Stimulated activated CD8-positive, alpha-beta memory T cell treated with anti-CD3 and anti-CD28 coated beads, Interleukin-4, amount 100 ng/mL, for 4 hours (primary cell): ENCODE results near the gene CYSRT1.
A peak's percentile ranks its signal among the peaks of the same experiment; 100 is the strongest.
"Not testable (repeated sequence)": the region's sequence is repeated elsewhere in the genome, so short reads cannot be mapped to it uniquely, and the experiment has no call there.

ENCODE experiments used
- DNase-seq, 2 donors: peaks; one replicate each; pipeline ENCODE4 v3.0.0-alpha.2; 2020; ENCODE audit warnings: low read depth in 2 of 2, low spot score in 1 of 2

Gene CYSRT1

DNA sequence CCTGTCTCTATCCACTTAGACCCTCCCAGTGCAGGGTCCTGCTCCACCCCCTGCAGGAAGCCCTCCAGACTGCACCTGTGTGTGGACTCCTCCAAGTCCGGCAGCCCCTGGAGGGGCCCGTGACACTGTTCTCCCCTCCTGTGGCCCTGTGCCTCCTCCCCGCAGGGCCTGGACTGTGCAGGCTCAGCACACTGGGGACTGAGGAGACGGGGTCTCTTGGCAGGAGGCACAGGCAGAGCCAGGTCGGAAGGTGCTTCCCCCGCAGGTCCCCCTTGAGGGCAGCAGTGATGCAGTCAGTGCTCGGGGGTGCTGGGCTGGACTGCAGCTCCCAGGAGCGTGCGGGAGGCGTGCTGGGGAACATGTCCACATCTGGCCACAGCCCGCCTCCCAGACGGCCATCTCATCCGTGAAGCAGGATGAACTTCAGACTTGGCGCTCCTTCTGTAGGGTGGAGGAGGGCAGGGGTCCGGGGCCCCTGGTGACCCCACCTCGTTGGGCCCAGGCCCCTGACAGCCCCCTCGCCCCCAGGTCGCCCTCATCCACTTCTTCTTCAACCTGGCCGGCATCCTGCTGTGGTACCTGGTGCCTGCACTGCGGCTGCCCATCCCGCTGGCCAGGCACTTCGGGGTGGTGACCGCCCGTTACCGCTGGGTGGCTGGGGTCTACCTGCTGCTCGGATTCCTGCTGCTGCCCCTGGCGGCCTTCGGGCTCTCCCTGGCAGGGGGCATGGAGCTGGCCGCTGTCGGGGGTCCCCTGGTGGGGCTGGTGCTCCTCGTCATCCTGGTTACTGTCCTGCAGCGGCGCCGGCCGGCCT lies 10.7 kb downstream of the CYSRT1 start:
- no peak for DNase-seq

DNA sequence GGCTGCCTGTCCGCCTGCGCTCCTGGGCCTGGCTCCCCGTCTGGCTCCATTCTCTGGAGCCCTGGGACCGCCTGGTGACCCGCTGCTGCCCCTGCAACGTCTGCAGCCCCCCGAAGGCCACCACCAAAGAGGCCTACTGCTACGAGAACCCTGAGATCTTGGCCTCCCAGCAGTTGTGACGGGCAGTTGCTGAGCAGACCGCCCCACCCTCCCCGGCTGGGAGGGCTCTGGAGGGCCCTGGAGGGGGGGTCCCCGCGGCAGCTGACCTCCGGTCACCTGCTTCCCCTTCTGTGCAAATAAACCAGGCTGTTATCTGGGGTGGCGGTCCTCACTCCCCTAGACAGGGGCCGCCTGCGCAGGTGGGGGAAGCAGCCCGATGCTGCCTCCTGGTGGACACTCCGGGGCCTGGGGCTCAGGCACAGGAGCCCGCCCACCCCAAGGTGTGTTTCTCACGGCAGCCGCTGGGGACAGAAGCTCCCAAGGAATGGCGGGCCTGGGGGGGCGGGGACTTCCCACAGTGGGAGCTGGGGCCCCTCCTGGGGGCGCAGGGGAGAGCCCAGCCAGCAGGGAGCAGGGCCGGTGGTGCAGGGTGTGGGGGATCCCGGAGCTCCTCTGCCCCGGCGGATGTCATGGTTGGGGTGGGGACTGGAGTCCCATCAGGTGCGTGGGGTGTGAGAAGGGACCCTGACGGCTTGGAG lies 11.4 kb downstream of the CYSRT1 start:
- DNase-seq: peak; percentile 78 to 79

DNA sequence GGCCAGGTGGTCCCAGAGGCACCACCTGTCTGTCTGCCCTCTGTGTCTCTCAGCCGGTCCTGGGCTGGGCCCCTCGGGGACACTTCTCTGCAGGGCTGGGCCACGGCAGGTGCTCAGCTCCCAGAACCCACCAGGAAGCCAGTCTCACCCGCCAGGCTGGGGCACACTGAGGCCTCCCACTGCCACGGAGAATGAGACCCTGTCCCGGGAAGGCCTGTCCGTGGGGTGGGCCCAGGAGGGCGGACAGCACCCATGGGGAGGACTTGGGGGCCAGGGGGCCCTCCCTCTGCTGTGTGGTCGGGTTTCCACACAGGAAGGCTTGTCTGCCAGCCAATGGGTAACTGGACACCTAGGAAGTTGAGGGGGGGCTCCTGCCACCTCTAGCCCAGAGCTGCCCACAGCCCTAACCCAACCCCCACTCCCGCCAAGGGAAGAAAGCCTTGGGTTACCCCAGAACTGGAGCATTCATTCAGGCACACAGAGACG lies 12.0 kb downstream of the CYSRT1 start:
- DNase-seq: no peak

GRCh38 chr9:137237759-137238726 lies 13.1 kb downstream of the CYSRT1 start:
- no peak for DNase-seq

- not testable (repeated sequence) for DNase-seq
These were observed 14.7 kb downstream of the CYSRT1 start for GRCh38 chr9:137239541-137240200.

GRCh38 chr9:137240318-137240840 lies 15.4 kb downstream of the CYSRT1 start:
- DNase-seq: peak; percentile 46 to 58

GRCh38 chr9:137240841-137241489 lies 16.0 kb downstream of the CYSRT1 start, which contains the start of gene TUBB4B:
Gene TUBB4B (plus strand): TSS chr9:137241287. CDS start chr9:137241361, 74 bp downstream.
- DNase-seq: peak; percentile 94 to 96

GRCh38 chr9:137241490-137242268 lies 16.7 kb downstream of the CYSRT1 start:
- DNase-seq: peak; percentile 41 to 66

DNA sequence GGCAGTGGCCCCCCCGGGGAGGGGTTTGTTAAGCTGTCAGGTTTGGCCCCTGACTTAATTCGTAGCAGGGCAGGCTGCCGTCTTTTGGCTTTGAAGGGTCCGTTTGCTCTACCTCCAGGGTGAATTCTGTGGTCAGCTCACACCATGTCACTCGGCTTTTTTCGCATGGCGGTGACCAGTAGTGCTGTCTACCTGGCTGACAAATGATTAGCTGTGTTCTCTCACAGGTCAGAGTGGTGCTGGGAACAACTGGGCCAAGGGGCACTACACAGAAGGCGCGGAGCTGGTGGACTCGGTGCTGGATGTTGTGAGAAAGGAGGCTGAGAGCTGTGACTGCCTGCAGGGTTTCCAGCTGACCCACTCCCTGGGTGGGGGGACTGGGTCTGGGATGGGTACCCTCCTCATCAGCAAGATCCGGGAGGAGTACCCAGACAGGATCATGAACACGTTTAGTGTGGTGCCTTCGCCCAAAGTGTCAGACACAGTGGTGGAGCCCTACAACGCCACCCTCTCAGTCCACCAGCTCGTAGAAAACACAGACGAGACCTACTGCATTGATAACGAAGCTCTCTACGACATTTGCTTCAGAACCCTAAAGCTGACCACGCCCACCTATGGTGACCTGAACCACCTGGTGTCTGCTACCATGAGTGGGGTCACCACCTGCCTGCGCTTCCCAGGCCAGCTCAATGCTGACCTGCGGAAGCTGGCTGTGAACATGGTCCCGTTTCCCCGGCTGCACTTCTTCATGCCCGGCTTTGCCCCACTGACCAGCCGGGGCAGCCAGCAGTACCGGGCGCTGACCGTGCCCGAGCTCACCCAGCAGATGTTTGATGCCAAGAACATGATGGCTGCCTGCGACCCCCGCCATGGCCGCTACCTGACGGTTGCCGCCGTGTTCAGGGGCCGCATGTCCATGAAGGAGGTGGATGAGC lies 17.6 kb downstream of the CYSRT1 start:
- DNase-seq: no peak

DNA sequence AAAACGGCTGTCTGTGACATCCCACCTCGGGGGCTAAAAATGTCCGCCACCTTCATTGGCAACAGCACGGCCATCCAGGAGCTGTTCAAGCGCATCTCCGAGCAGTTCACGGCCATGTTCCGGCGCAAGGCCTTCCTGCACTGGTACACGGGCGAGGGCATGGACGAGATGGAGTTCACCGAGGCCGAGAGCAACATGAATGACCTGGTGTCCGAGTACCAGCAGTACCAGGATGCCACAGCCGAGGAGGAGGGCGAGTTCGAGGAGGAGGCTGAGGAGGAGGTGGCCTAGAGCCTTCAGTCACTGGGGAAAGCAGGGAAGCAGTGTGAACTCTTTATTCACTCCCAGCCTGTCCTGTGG lies 18.3 kb downstream of the CYSRT1 start:
- not testable (repeated sequence) for DNase-seq

DNA sequence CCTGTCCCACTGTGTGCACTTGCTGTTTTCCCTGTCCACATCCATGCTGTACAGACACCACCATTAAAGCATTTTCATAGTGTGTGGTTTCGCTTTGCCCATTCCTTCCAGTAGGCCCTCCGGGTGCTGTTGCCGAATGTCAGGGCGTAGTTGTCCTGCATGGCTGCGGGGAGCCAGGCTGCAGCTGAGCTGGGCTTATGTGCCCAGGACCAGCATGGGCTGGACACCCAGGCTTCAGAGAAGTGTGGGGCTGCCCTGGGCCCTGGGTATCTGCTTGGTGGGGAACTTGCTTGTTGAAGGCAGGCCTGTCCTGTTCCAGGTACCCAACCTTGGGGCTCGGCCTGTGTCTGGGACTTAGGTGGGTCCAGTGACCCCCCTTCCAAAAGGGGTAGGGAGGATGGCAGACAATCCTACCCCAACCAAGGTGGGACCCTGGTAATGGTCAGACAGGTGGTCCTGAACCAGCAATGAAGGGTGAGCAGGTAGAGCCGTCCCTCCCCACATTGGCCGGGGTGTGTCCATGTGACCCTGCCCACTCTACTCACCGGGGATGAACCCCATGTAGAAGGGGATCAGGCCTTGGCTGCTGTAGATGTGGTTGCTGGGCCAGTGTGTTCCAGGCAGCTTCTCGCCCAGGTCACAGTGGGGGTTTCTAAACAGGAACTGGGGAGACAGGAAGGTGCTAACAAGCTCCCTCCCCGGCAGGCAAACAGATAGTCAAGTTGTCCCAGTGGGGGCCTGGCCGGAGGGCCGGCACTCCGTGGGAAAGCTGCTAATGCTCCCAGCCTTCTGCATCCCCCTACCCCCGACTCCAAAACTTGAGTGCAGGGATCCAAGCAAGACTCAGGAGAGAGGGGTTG lies 18.9 kb downstream of the CYSRT1 start:
- no peak for DNase-seq

GRCh38 chr9:137244486-137245449 lies 19.8 kb downstream of the CYSRT1 start:
- no peak for DNase-seq

- no peak for DNase-seq
These were observed 20.8 kb downstream of the CYSRT1 start for GRCh38 chr9:137245450-137246421.

DNA sequence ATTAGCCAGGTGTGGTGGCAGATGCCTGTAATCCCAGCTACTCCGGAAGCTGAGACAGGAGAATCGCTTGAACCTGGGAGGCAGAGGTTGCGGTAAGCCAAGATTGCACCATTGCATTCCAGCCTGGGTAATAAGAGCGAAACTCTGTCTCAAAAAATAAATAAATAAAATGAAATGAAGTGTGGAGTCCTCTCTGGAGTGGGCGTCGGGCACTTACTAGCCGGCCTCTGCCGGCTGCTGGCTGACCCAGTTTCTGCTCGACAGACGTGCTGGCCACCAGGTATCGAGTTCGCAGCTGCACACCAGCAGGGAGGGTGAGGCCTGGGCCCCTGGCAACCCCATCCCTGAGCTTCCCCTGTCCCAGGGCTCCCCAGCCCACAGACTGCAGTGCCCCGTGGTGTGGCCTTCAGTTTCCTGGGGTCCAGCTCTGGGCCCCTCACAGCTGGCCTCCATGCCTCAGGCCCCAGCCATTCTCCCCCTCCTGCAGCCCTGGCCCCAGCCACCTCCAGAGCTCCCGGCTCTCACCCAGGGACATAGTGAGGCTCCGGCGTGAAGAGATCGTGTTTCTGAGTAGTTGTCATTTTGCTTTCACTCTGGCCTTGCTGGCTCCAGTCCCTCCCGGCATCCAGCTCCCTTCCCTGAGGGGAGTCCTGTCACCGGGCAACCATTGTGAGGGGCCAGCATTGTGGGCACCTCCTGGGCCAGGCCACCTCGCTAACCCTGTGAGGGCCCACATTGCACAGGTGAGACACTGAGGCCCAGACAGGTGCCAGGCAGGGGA lies 22.4 kb downstream of the CYSRT1 start:
- no peak for DNase-seq
